HG03521 (cell line): ENCODE measurements around the gene KCNB1.

Experiments used
- ATAC-seq: cut with Tn5 transposase; IDR thresholded peaks from one replicate; pipeline ENCODE4 v1.9.1; 2021; ENCODE audit warnings: mild to moderate bottlenecking, moderate library complexity; ENCODE audit not compliant: unreplicated experiment

KCNB1 gene

DNA sequence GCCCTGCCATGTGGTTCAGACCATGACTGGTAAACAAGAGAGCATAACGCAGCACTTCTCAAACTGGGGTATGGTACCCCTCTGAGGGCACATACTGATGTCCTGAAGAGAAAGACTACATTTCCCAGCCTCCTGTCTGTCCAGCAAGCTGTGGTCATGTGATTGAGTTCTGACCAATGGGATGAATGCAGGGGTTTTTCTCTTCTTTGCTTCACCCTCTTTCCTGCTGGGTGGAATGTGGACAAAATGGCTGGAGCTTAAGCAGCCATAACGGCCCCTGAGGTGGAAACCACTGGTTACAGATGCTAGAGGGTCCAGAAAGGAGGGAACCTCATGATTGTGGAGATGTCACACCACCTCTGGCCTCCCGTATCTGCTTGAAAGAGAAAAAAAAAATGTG, 19.4 kb upstream of the KCNB1 start:
- no peak for ATAC-seq

DNA sequence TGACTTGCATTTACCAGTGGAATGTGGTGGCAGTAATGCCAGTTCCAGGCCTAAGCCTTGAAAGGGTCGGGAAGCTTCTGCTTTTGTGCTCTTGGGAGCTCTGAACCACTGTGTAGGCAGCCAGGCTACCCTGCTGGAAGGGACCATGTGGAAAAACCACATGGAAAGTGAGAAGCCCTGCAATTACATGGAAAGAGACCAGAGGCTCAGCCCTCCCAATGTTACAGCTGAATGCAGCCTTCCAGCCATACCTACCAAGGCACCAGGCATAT, 14.9 kb upstream of the KCNB1 start:
- no peak for ATAC-seq

DNA sequence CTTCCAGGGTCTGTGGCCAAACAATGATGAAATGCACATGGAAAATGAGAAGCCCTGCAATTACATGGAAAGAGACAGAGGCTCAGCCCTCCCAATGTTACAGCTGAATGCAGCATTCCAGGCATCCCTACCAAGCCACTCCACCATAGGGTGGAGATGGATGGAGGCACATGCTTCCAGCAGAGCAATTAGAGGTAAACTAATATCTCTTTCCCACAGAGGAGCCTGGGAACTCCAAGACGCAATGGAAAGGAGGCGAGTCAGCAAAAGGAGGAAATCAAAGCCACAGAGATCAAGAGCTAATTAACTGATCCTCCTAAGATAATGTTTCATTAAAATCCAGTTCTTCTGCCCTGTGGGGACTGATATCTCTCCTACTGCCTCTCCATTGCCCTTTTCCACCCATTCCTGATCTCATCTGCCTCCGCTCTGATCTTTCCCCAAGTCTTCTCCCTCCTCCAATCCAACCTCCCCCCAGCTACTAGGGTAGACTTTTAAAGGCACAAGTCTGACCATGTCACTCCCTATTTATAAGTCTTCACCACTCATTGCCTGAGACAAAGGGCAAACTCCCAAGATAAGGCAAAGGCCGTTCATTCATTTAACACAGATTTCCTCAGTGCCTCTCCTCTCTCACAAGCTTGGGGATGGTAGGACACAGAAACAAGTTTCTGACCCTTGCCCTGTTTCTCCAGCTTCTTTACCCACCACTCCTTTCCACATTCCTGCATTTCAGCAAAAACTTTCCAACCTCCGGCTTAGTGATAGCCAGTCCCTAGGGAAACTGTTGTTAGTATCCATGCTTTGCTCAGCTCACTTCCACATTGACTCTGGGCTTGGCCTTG, 14.3 kb upstream of the KCNB1 start:
- ATAC-seq, result no peak

DNA sequence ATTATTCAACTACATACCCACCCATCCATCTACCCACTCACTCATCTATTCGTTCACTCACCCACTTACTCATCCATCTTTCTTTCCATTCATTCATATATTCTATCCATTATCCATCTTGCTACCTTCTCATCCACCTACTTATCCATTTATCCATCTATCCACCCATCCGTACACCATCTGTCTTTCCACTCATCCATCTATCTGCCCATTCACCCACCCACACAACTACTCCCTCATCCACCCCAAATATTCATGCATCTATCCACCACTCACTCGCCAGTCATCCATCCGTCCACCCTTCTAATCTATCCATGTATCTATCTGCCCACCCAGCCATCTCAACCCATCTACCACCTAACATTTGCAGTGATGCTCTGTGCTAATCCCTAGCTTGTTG, 13.6 kb upstream of the KCNB1 start:
- no peak for ATAC-seq

DNA sequence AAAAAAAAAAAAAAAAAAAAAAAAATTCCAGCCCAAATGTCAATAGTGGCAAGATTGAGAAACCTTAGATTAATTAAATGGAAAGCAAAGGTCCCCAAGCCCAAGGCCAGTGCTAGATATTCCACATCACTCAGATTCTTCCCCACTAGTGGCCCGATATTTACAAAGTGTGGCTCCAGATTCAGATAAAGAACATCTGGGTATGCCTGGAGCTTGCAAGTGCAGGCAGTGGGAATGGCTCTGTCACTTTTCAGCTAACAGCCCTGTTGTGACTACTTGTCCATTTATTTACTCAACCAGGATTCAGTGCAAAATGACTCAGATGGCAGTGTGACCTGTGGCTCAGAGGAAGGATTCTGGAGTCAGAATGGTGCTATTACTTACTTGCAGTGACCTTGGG, 8.2 kb upstream of the KCNB1 start:
- no peak for ATAC-seq

DNA sequence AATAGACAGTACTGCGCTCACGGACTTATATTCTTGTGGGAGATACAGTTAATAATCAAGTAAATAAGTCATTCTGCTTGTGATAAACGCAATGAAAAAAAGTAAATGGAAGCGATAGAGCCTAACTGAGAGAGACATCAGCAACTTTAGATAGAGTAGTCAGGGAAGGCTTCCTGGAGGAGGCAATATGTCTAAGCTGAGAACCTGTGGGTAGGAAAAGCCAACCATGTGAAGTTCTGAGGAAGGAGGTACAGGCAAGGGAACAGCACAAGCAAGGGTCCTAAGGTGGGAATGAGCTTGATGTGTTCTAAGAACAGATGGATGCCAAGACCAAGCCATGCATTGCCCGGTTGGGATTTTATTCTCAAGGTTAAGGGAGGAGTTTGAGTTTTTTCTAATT, 7.2 kb upstream of the KCNB1 start:
- no peak for ATAC-seq

DNA sequence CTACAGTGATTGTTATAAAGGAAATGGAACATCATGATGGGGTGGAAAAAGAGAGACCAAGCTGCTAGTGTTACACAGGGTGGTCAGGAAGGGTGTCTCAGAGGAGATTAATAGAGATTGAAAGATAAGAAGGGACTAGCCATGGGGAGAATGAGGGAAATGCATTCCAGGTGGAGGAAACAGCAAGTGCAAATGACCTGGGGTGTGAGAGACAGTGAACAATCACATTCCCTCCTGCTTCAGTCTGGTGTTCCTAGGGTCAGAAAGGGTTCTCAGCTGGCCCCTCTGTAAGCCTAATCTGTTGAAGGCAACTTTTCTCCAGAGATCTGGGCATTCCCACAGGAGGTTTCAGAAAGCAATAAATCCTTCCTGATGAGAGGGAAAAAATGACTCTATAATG, 3.6 kb upstream of the KCNB1 start:
- ATAC-seq, result no peak

DNA sequence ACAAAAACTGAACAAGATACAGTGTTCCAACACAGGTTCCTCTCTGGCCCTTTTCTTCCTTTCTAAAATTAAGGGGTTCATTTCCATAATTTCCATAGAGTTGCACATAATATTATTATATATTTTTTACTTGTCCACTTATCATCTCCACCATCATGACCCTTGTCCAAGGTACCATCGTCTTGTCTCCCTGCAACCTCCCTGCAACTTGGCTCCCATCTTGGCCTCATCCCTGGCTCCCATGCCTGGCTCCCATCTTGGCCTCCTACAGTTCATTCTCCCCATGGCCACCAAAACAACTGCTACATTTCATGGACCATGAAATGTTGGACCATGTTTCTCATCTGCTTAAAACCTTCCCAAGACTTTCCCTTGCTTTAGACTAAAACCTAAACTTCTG, 3.1 kb upstream of the KCNB1 start:
- ATAC-seq, result no peak

DNA sequence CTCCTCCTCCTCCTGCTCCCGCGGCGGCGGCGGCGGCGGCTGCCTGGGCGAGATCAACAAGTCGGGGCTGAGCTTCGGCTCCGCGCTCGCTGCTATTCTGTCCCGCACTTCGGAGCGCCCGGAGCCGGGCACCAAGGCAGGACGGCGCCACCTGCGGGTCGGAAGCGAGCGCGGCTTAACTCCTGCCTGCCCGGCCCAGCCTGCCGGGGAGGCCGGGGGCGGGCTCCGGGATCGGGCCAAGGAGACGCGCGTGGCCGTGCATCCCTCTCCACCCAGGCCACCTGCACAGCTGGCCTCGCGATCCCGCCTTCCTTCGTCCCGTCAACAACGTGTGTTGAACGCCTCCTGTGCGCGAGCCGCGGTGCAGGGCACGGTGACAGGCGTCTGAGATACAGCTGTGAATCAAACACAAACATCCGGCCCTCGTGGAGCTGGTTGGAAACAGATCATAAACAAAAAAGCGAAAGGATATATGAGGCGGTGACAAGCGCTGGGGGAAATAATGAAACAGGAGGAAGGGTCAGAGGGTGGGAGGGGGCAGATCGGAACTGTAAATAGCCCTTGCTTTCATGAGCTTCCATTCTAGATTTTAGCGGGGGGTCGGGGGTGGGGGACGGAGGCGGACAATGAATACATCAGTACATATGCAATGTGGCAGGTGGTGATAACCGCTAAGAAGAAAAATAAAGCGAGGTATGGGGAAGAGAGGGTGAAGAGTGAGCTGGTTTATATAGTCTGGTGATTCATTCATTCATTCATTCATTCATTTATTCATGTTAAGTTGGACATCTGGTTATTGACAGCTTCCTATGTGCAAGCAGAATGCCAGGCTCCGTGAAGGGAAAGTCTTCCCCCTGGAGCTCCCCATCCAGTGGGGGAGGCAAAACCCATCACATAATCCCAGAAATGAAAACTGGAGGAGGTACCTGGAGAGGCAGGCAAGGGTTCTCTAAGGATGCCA, 2.0 kb upstream of the KCNB1 start:
- no peak for ATAC-seq

DNA sequence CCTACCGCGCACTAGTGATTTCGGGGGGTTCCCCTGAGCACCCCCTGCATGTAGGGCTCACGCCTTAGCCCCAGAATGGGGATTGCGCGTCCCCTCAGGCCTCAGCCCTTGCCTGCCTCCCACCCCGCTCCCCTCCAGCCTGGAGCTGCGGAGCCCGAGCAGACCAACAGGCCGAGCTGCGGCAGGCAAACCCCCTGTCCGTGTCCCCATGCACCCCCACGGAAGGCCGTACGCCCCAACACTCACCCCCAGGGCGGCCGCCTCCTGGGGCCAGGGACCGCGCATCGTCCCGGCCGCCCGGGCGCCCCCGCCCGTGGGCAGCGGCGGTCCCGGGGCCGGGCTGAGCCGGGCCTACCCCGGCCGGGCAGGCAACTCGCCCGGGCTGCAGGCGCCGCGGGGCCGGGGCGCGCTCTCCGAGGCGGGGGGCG, 1.2 kb upstream of the KCNB1 start:
- ATAC-seq, result no peak

DNA sequence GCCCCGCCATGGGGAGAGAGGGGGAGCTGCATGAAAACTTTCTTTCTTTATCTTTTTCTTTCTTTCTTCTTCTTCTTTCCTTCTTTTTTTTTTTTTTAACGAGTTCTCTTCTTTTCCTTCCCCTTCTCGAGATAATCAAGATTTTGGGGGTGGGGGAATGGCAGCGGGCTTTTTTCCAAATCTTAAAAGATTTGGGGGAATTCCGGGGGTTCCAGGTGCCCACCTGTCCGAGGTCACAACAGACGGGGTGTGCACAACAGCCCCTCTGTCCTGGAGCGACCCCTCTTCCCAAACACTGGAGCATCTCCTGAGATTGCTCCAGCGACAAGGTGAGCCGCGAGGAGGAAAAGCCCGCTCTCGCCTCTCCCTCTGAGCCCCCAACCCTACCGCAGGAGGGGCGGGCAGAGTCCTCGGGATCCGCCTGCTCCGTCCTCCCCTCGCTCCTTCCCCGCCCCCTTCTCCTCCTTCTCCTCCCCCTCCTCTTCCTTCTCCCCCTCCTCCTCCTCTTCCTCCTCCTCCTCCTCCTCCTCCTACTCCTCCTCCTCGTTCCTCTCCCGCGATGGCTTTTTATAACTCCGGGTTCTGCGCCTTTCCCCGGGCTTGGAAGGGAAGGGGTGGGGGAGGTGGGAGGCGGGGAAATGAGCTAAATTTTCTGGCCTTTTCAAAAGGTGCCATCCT, 689 bp upstream of the KCNB1 start:
- no peak for ATAC-seq

DNA sequence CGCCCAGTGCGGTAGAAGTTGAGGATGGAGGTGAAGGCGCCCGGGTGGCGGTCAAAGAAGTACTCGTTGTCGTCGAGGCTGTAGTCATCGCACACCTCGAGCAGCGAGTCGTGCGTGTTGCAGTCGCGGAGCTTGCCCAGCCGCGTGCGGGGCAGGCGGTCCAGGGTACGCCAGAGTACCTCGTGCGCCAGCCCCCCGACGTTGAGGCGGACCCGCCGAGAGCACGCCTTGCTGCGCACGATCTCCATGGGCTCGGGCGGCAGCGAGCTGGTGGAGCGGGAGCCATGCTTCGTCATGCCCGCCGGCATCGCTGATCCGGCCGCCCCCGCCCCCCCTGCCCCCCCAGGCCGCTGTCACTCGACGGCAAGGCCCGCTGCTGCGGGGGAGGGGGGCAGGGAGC, 295 bp downstream of the KCNB1 start:
- no peak for ATAC-seq

DNA sequence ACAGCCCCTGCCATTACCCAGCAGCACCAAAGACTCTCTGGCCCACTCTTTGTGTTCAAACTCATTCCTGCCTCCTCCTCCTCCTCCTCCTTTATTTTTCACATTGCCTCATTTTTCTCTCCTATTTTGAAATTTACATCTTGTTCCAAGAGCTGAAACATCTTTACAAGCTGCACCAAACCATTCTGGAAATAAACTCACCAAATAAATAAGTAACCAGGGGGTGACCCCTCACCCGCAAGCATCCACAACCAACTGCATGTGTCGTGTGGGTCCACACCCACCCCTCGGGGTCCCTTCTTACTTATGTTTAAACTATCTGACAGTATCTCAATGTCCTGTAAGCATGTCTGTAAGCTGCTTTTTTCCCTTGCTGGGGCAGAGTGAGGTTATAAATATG, 1.4 kb downstream of the KCNB1 start:
- no peak for ATAC-seq

DNA sequence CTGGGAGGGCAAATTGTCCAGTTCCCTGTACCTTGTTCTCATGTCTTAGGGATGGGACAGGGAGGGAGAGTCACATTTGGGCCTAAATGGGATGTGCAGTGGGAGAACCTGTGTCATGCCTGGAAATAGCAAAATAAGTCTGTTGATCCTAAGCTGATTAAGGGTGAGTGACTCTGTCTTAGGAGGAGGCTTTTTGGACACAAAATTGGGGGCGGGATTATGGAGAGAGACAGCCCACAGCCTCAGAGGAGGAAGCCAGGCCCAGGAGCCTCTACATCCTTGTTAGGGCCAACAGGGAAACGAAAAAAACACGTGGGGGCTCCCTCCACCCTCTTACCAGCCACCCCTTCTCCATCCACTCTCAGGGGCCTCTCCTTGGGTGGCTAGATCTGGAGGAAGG, 2.2 kb downstream of the KCNB1 start:
- no peak for ATAC-seq

DNA sequence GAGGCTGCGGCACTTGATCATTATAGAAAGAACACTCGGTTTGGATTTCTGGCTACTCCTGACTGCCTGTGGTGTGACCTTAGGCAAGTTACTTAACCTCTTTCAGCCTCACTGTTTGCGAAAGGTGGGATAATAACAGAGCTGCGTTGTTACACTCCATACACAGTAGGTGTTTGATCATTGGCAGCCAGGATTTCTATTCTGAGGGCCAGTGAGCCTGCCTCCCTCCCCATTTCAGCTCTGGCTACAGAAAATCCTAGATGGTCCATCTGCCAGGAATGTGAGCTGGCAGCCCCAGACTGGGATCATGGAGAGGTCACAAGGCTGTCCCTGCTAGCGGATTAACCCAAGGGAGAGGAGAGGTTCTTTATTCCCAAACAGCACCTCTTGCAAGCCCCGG, 2.7 kb downstream of the KCNB1 start:
- no peak for ATAC-seq

DNA sequence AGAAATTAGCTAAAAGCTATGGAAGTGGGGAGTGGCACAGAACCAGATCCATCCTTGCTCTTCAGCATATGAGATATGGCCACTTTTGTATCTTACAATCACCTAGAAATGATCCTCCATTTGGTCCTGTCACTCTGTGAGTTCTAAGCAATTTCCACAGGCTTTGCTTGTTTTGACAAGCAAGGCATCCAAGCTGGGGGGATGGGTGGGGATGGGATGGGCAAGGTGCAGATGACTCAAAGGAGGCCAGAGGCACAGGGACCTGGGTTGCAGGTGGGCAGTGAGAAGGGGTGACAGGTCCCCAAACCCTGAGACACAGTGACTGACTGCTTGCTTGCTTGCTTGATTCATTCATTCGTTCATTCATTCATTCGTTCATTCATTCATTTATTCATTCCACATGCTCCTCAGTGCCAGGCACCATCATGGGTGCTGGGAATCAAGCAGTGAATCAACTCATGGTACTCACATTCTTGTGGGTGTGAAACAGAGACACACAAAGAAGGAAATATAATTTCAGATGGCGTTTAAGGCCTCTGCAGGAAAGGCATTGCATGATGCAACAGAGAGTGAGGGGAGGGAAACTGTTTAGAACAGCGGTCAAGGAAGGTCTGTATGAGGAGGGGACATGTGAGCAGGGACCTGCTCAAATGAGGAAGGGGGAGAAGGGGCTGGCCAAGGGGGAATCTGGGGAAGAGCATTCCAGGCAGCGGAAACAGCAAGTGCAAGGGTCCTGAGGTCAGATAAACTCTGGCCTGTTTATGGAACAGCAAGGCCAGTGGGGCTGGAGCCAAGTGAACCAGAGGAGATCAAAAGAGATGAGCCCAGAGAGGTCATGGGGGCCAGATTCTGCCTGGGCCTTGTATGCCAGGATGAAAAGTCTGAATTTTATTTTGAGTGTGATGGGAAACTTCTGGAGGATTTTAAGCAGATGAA, 3.4 kb downstream of the KCNB1 start:
- ATAC-seq, result no peak

DNA sequence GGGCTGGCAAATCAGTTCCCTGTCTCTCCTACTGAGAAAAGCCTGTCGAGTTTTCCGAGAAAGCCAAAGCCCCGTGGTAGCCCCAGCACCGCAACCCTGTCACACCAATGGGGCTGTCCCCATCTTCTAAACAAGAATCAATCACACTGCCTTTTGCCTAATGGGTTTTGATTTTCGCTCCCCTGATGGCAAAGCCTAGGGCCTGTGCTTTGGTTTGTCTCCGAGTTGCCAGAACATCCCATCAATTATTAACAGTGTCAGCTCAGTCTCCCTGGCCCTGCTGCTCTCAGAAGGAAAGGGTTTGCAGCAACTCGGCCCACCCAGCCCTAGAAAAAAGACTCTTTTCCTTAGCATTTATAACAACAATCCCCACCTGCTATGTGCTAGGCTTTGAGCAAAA, 4.2 kb downstream of the KCNB1 start:
- ATAC-seq, result no peak

DNA sequence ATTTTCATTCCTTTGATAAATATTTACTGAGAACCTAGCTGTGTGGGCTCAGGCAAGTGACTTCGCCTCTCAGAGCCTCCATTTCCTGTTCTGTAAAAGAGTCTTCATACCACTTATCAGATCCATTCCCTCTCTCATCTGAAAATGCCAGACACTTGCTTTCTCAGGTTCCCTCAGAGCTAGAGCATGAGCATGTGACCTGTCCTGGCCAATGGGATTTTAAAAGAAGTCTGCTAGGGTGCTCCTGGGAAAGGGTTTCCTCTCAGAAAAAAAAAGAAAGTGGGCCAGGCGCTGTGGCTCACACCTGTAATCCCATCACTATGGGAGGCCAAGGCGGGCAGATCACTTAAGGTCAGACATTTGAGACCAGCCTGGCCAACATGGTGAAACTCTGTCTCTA, 5.3 kb downstream of the KCNB1 start:
- ATAC-seq, result no peak

DNA sequence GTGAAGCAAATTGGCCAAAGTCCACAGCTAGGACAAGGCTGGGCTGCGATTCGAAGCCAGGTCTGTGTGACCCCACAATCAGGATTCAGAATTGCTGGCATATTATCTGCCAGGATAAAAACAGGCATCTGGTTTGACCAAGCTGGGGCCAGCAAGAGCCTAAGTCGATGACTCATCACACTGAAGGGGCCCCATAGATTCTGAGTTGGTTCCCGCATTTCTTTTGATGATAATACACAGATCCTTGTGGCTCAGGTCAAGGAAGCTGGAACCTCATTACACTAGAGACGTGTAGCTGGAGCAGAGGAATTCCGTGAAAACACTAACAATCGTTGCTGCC, 6.5 kb downstream of the KCNB1 start:
- ATAC-seq, result no peak

DNA sequence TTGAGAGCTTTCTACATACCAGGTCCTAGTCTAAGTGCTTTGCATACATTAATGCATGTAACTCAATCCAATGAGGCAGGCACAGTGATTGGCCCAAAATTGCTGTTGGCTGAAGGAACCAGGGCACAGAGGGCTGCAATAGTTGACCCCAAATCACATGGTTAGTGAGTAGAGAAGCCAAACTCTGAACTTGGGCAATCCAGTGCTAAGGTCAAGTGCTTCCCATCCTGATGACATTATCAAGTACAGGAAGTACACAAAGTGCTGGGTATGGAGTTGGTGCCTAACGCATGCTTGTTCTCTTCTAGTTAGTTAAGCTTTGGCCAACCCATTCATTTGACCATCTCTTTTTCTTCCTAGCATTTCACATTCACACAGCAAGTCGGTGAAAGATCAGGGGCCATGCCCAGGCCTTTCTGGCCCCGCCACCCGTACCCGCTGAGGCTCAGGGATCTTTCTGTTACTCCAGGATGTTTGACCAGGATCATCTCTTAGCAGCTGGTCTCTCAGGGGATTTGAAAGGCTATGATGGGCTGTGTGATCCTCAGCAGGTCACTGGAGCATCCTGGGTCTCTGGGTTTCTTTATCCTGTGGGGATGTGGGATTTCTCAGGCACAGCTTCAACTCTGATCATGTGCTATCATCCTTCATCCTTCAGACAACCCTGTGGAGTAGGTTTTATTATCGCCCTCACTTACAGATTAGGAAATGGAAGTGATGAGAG, 7.0 kb downstream of the KCNB1 start:
- ATAC-seq, result no peak
